ENCODE data around the gene HEMK1. TPM values are rescaled to one million over a fixed set of nuclear protein-coding genes. Genes with fewer than 3 reads are reported as not detected.

HEMK1 gene
- total RNA-seq, 4 donors from 2014 or later = 4.8 to 8.3 (median 6.7) TPM

DNA sequence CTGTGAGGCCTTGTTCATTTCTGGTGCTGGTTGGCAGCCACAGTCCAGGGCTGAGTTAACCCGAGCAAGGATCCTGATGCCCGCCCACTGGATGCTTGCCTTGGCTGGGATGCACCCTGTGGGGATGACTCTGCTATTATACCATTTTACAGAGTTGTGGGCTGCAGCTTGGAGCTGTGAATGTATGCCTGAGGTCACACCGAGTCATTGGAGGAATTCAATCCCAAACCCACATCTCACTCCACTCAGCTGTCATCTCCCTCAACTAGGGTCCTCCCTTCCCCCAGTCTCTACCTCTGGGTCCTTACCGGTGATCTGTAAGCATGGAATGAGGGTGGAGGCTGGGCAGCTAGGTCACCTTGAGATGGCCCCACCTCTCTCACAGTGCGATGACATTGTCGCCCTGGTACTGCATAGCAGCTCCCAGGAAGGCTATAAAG, 69.8 kb downstream of the HEMK1 start:
- DNase-seq (ENCODE audit: low spot score) = no peak
- TF ChIP-seq CTCF (IDR thresholded peaks at IDR 0.05) = no peak
- no peak for ATAC-seq (ENCODE audit: low FRiP score)

DNA sequence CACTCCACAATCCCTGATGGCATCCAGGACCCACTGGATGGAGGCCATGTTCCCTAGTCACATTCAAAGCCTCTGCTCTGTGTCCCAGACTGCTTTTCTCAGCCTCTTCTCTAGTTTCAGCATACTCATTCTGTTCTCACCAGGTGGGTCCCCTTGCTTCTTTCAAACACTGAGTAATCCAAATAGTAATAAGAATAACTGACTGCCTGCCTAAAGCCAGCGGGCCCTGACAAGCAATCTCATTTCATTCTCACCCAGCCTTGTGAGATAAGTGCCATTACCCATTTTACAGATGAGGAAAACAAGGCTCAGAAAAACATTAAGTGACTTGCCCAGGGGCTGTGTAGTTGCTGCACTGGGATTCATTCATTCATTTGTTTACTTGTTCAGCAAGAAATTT, 73.1 kb downstream of the HEMK1 start:
- ATAC-seq (ENCODE audit: low FRiP score) (no peak), DNase-seq (ENCODE audit: low spot score) (no peak)
- no peak for TF ChIP-seq CTCF (IDR thresholded peaks at IDR 0.05)

GRCh38 chr3:50644561-50644960, 75.2 kb downstream of the HEMK1 start:
- no peak for DNase-seq (ENCODE audit: low spot score)
- no peak for TF ChIP-seq CTCF (IDR thresholded peaks at IDR 0.05)
- no peak for ATAC-seq (ENCODE audit: low FRiP score)

GRCh38 chr3:50645378-50645777, 76.1 kb downstream of the HEMK1 start:
- TF ChIP-seq CTCF (IDR thresholded peaks at IDR 0.05) = no peak
- ATAC-seq (ENCODE audit: low FRiP score) (no peak), DNase-seq (ENCODE audit: low spot score) (no peak)

Other genes with a start within 250 kb of the HEMK1 start
- 100 to 1,000 TPM; 106 to 348 (median 175) TPM for gene HYAL2, start 246.8 kb upstream of the HEMK1 start, total RNA-seq
- gene TUSC2, start 241.3 kb upstream of the HEMK1 start, total RNA-seq = 10 to 100 TPM; 13.7 to 28.8 (median 22.8) TPM
- 10 to 100 TPM; 42.1 to 82.0 (median 53.3) TPM for gene RASSF1, start 228.7 kb upstream of the HEMK1 start, total RNA-seq
- 1 to 10 TPM in 1 of 4 donors, under 1 TPM in 3; 0.28 to 2.1 (median 0.64) TPM for gene ZMYND10, start 223.8 kb upstream of the HEMK1 start, total RNA-seq
- 10 to 100 TPM in 3 of 4 donors, 1 to 10 TPM in 1; 9.5 to 22.7 (median 13.9) TPM for gene NPRL2, start 218.7 kb upstream of the HEMK1 start, total RNA-seq
- gene CYB561D2, start 218.7 kb upstream of the HEMK1 start, total RNA-seq = 10 to 100 TPM; 26.4 to 33.7 (median 30.2) TPM
- gene TMEM115, start 210.0 kb upstream of the HEMK1 start, total RNA-seq = 10 to 100 TPM; 41.5 to 70.6 (median 52.1) TPM
- 1 to 10 TPM in 1 of 4 donors, under 1 TPM in 3; 0.19 to 3.6 (median 0.94) TPM for gene CACNA2D2, start 65.9 kb upstream of the HEMK1 start, total RNA-seq
- 10 to 100 TPM in 1 of 4 donors, 1 to 10 TPM in 3; 4.4 to 11.1 (median 9.2) TPM for gene C3orf18, start 1.8 kb upstream of the HEMK1 start, total RNA-seq
- 10 to 100 TPM; 10.4 to 27.9 (median 17.9) TPM for gene CISH, start 42.3 kb downstream of the HEMK1 start, total RNA-seq
- 10 to 100 TPM; 25.4 to 54.6 (median 41.0) TPM for gene MAPKAPK3, start 47.6 kb downstream of the HEMK1 start, total RNA-seq
- gene DOCK3, start 105.4 kb downstream of the HEMK1 start, total RNA-seq = 1 to 10 TPM in 3 of 4 donors, under 1 TPM in 1; 0.16 to 2.5 (median 1.4) TPM

Measured in omental fat pad (tissue), 4 donors.